MM.1S (cell line): Measurements from ENCODE around the gene LYRM4.

Source experiments
- EZH2 ChIP-seq: fragments of 300-600 bp; sonication (generic); optimal IDR thresholded peaks from 2 replicates; pipeline ENCODE3; 2017; ENCODE audit warnings: low read depth, mild to moderate bottlenecking, antibody characterized with exemption, low read length, mixed read lengths
- EZH2phosphoT487 ChIP-seq: fragments of 300-600 bp; sonication (generic); IDR thresholded peaks from 2 replicates; pipeline ENCODE4 v1.6.1; 2018; ENCODE audit warnings: antibody characterized with exemption, low read length
- TF ChIP-seq, protein P1 (sequence below): fragments of 300-600 bp; sonication (generic); IDR thresholded peaks from 2 replicates; pipeline ENCODE4 v1.5.1; 2016; ENCODE audit warnings: antibody characterized with exemption, low read length, mixed read lengths

DNA sequence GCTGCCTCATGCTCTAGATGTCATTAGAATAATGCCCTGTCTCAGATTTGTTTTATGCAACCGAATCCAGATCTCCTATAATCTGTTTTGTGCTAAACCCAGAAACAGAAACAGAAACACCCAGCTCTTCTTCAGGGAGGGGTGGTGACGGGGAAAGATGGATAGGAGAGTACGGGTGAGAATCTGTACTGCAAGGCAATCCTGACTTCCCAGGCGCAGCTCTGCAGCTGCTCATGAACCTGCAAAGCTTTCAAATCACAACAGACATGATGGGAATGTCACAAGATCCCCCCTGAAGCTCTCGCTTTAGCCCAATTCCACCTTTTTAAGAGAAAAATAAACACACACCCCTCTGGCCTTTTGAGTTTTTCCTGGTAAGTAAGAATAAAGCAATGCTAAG lies 104.1 kb downstream of the LYRM4 start:
- TF ChIP-seq, protein P1, sequence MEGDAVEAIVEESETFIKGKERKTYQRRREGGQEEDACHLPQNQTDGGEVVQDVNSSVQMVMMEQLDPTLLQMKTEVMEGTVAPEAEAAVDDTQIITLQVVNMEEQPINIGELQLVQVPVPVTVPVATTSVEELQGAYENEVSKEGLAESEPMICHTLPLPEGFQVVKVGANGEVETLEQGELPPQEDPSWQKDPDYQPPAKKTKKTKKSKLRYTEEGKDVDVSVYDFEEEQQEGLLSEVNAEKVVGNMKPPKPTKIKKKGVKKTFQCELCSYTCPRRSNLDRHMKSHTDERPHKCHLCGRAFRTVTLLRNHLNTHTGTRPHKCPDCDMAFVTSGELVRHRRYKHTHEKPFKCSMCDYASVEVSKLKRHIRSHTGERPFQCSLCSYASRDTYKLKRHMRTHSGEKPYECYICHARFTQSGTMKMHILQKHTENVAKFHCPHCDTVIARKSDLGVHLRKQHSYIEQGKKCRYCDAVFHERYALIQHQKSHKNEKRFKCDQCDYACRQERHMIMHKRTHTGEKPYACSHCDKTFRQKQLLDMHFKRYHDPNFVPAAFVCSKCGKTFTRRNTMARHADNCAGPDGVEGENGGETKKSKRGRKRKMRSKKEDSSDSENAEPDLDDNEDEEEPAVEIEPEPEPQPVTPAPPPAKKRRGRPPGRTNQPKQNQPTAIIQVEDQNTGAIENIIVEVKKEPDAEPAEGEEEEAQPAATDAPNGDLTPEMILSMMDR: no peak
- TF ChIP-seq EZH2 (no peak), EZH2phosphoT487 (no peak)
